IPS-NIHi7 (cell line): ENCODE data around the gene ERGIC1.

Experiments
- DNase-seq: peaks from one replicate; pipeline ENCODE4 v3.0.0; 2012; ENCODE audit warnings: mixed read lengths; ENCODE audit errors: extremely low spot score

Gene ERGIC1

GRCh38 chr5:172901788-172902496 lies 67.9 kb downstream of the ERGIC1 start:
- DNase-seq, result no peak

- DNase-seq, result peak; percentile 77
Measured at GRCh38 chr5:172902497-172903472, 68.7 kb downstream of the ERGIC1 start.

GRCh38 chr5:172903790-172904189 lies 69.7 kb downstream of the ERGIC1 start:
- DNase-seq, result no peak

GRCh38 chr5:172904312-172904642 lies 70.2 kb downstream of the ERGIC1 start:
- DNase-seq, result no peak

- no peak for DNase-seq
Measured at GRCh38 chr5:172904643-172905345, 70.7 kb downstream of the ERGIC1 start.

GRCh38 chr5:172905346-172906140 lies 71.5 kb downstream of the ERGIC1 start:
- no peak for DNase-seq

GRCh38 chr5:172906436-172906835 lies 72.4 kb downstream of the ERGIC1 start:
- DNase-seq, result no peak

- no peak for DNase-seq
Measured at GRCh38 chr5:172906888-172907287, 72.8 kb downstream of the ERGIC1 start.

GRCh38 chr5:172907657-172908056 lies 73.6 kb downstream of the ERGIC1 start:
- no peak for DNase-seq

- no peak for DNase-seq
Measured at GRCh38 chr5:172908662-172909061, 74.6 kb downstream of the ERGIC1 start.

- no peak for DNase-seq
Measured at GRCh38 chr5:172909931-172910502, 76.0 kb downstream of the ERGIC1 start.

GRCh38 chr5:172910828-172911627 lies 77.0 kb downstream of the ERGIC1 start:
- DNase-seq, result no peak

- no peak for DNase-seq
Measured at GRCh38 chr5:172911628-172911880, 77.5 kb downstream of the ERGIC1 start.

GRCh38 chr5:172911976-172912375 lies 77.9 kb downstream of the ERGIC1 start:
- DNase-seq, result no peak

GRCh38 chr5:172913117-172913850 lies 79.2 kb downstream of the ERGIC1 start:
- DNase-seq, result no peak

GRCh38 chr5:172915514-172915913 lies 81.5 kb downstream of the ERGIC1 start:
- DNase-seq, result no peak

- DNase-seq, result no peak
Measured at GRCh38 chr5:172918421-172919371, 84.6 kb downstream of the ERGIC1 start.

- DNase-seq, result no peak
Measured at GRCh38 chr5:172919525-172920446, 85.7 kb downstream of the ERGIC1 start.
